ENCODE data around the gene CCDC102A. TPM values are rescaled to one million over a fixed set of nuclear protein-coding genes. Genes with fewer than 3 reads are reported as not detected.

The CCDC102A gene
- total and polyA plus RNA-seq, 2 of the 13 experiments (the other 11 are each of a cell fraction or from before 2014, with no cell fraction given): 2.1 to 2.8 TPM

GRCh38 chr16:57485916-57486857, 50.2 kb downstream of the CCDC102A start, which contains the start of gene DOK4 (continued):
- TF ChIP-seq ZGPAT (CRISPR knock-in tag; IDR thresholded peaks at IDR 0.05) (peak; percentile 33; the same call in 1 of the 2 replicates), YY1 (IDR thresholded peaks at IDR 0.05; ENCODE audit: insufficient read depth, insufficient replicate concordance, low read depth, low read length) (peak; percentile 85), ZNF691 (CRISPR knock-in tag; IDR thresholded peaks at IDR 0.05; ENCODE audit: borderline replicate concordance, low read depth) (no peak; the same call in 1 of the 2 replicates), GFI1 (CRISPR knock-in tag; IDR thresholded peaks at IDR 0.05; ENCODE audit: borderline replicate concordance) (no peak), KDM5B (CRISPR knock-in tag; IDR thresholded peaks at IDR 0.05; ENCODE audit: borderline replicate concordance) (peak; percentile 57), ZBTB4 (CRISPR knock-in tag; IDR thresholded peaks at IDR 0.05; ENCODE audit: borderline replicate concordance) (no peak), THAP8 (CRISPR knock-in tag; IDR thresholded peaks at IDR 0.05; ENCODE audit: borderline replicate concordance) (0 out of 2 replicates have a peak, but pooled peaks have one; percentile 50), ZNF570 (CRISPR knock-in tag; IDR thresholded peaks at IDR 0.05; ENCODE audit: borderline replicate concordance) (no peak), ZNF639 (CRISPR knock-in tag; conservative IDR thresholded peaks at IDR 0.05) (no peak), ZNF510 (CRISPR knock-in tag; IDR thresholded peaks at IDR 0.05; ENCODE audit: low read depth) (0 out of 2 replicates have a peak, but pooled peaks have one; percentile 67), PATZ1 (CRISPR knock-in tag; IDR thresholded peaks at IDR 0.05) (peak; percentile 69), ELF3 (CRISPR knock-in tag; IDR thresholded peaks at IDR 0.05) (no peak)

All from HepG2 (cell line).